Measurements from ENCODE around the gene RPS21.

Gene RPS21

GRCh38 chr20:62427172-62428001, 40.5 kb downstream of the RPS21 start, which contains the start of gene RBBP8NL:
Gene RBBP8NL (minus strand): TSS chr20:62427539. CDS start chr20:62419647, 7,892 bp downstream.
- DNase-seq = no peak
- no peak for TF ChIP-seq CTCF (IDR thresholded peaks at IDR 0.05; ENCODE audit: low read depth, low read length)
- Histone ChIP-seq H3K27me3 (ENCODE audit: insufficient read depth, low read depth, severe bottlenecking) (no peaks in the 10 kb centered on the region), H3K4me3 (ENCODE audit: low read depth, low read length) (no peak within 1 kb of the TSS), H3K36me3 (no peaks in the 10 kb centered on the region), H3K27ac (peak within 1 kb of the TSS; percentile 41; the same call in 1 of the 2 replicates), H3K9me3 (ENCODE audit: severe bottlenecking) (no peaks in the 10 kb centered on the region)

- no peaks in the 10 kb centered on the region for H3K27me3 ChIP-seq (ENCODE audit: insufficient read depth, low read depth, severe bottlenecking)
Observed at GRCh38 chr20:62428002-62428372, 41.1 kb downstream of the RPS21 start.

GRCh38 chr20:62428396-62429295, 41.7 kb downstream of the RPS21 start:
- TF ChIP-seq CTCF (IDR thresholded peaks at IDR 0.05; ENCODE audit: low read depth, low read length) = no peak
- Histone ChIP-seq H3K36me3 (no peaks in the 10 kb centered on the region), H3K9me3 (ENCODE audit: severe bottlenecking) (no peaks in the 10 kb centered on the region), H3K4me3 (ENCODE audit: low read depth, low read length) (no peak overlapping the region), H3K27me3 (ENCODE audit: insufficient read depth, low read depth, severe bottlenecking) (no peaks in the 10 kb centered on the region), H3K27ac (no peak overlapping the region)
- DNase-seq = no peak

More at GRCh38 chr20:62428002-62428372, 41.1 kb downstream of the RPS21 start:
- no peaks in the 10 kb centered on the region for H3K36me3 ChIP-seq
- no peak for TF ChIP-seq CTCF (IDR thresholded peaks at IDR 0.05; ENCODE audit: low read depth, low read length)
- no peak overlapping the region for H3K27ac ChIP-seq
- H3K4me3 ChIP-seq (ENCODE audit: low read depth, low read length) = no peak overlapping the region
- DNase-seq = no peak
- H3K9me3 ChIP-seq (ENCODE audit: severe bottlenecking) = no peaks in the 10 kb centered on the region

GRCh38 chr20:62429455-62430310, 42.8 kb downstream of the RPS21 start:
- H3K9me3 ChIP-seq (ENCODE audit: severe bottlenecking) = no peaks in the 10 kb centered on the region
- no peak for DNase-seq
- no peak overlapping the region for H3K4me3 ChIP-seq (ENCODE audit: low read depth, low read length)
- no peaks in the 10 kb centered on the region for H3K27me3 ChIP-seq (ENCODE audit: insufficient read depth, low read depth, severe bottlenecking)
- H3K36me3 ChIP-seq = no peaks in the 10 kb centered on the region
- no peak for TF ChIP-seq CTCF (IDR thresholded peaks at IDR 0.05; ENCODE audit: low read depth, low read length)
- H3K27ac ChIP-seq = no peak overlapping the region

GRCh38 chr20:62430311-62430853, 43.5 kb downstream of the RPS21 start:
- no peaks in the 10 kb centered on the region for H3K9me3 ChIP-seq (ENCODE audit: severe bottlenecking)
- DNase-seq = no peak
- no peak overlapping the region for H3K27ac ChIP-seq
- H3K36me3 ChIP-seq = no peaks in the 10 kb centered on the region
- no peaks in the 10 kb centered on the region for H3K27me3 ChIP-seq (ENCODE audit: insufficient read depth, low read depth, severe bottlenecking)
- TF ChIP-seq CTCF (IDR thresholded peaks at IDR 0.05; ENCODE audit: low read depth, low read length) = no peak
- H3K4me3 ChIP-seq (ENCODE audit: low read depth, low read length) = no peak overlapping the region
